Sigmoid colon (tissue), 4 donors: ENCODE measurements around the gene EXOC6B.

Experiments used
- CTCF ChIP-seq, 4 experiments: fragments of 450-650 bp in 3 of 4; fragments of 200-600 bp in 1 of 4; IDR thresholded peaks; one replicate each; pipeline ENCODE4 v1.5.1; 2016 to 2019; ENCODE audit warnings: antibody characterized with exemption in 4 of 4, mild to moderate bottlenecking in 3 of 4, moderate library complexity in 2 of 4
- EP300 ChIP-seq, 4 donors: sonication (generic); formaldehyde crosslinking; IDR thresholded peaks; one replicate each; pipeline ENCODE4 v1.6.1; 2017; ENCODE audit warnings: antibody characterized with exemption in 4 of 4
- POLR2A ChIP-seq, 2 donors: fragments of 450-650 bp; IDR thresholded peaks; one replicate each; pipeline ENCODE4 v1.6.1; 2016; ENCODE audit warnings: antibody characterized with exemption in 2 of 2, mild to moderate bottlenecking in 2 of 2, moderate library complexity in 2 of 2
- POLR2AphosphoS5 ChIP-seq, 4 donors: sonication (generic); formaldehyde crosslinking; IDR thresholded peaks; one replicate each; pipeline ENCODE4 v1.6.1; 2017; ENCODE audit warnings: antibody characterized with exemption in 4 of 4

GRCh38 chr2:72848436-72849137, 22.8 kb upstream of the EXOC6B start:
- TF ChIP-seq EP300 (IDR thresholded peaks at IDR 0.05) (no peak), CTCF (IDR thresholded peaks at IDR 0.05) (no peak), POLR2AphosphoS5 (IDR thresholded peaks at IDR 0.05) (no peak), POLR2A (IDR thresholded peaks at IDR 0.05) (no peak)
